Activated naive CD4-positive, alpha-beta T cell treated with anti-CD3 and anti-CD28 coated beads, Interleukin-2, amount 10 ng/mL, durations not matched to agents 7 days and 5 days (primary cell): ENCODE measurements around the gene PROKR2.

Experiments used
- CTCF ChIA-PET: fragments of 350-600 bp; sonication (Branson Sonifier 250); formaldehyde crosslinking; loops from one replicate; lab custom pipeline; 2021; ENCODE audit warnings: antibody characterized with exemption; lab: Charles Lee
- DNase-seq: peaks from one replicate; pipeline ENCODE4 v3.0.0-alpha.2; 2020
- H3K27ac Mint-ChIP-seq: one replicate; pipeline ENCODE4 v1.8.0; 2021; ENCODE audit warnings: mild to moderate bottlenecking, moderate library complexity, mixed read lengths
- H3K27me3 Mint-ChIP-seq: one replicate; pipeline ENCODE4 v1.8.0; 2021; ENCODE audit warnings: mild to moderate bottlenecking, mixed read lengths
- H3K36me3 Mint-ChIP-seq: one replicate; pipeline ENCODE4 v1.8.0; 2021; ENCODE audit warnings: mixed read lengths
- H3K4me1 Mint-ChIP-seq: one replicate; pipeline ENCODE4 v1.8.0; 2021; ENCODE audit warnings: mixed read lengths
- H3K4me3 Mint-ChIP-seq: one replicate; pipeline ENCODE4 v1.8.0; 2021; ENCODE audit warnings: mild to moderate bottlenecking, moderate library complexity, mixed read lengths
- H3K9me3 Mint-ChIP-seq: one replicate; pipeline ENCODE4 v1.8.0; 2021; ENCODE audit warnings: mixed read lengths

Gene PROKR2

GRCh38 chr20:5315807-5316187 lies 957 bp downstream of the PROKR2 start:
- no peaks in the 10 kb centered on the region for H3K9me3 Mint-ChIP-seq
- H3K4me3 Mint-ChIP-seq = no peak overlapping the region
- no peaks in the 10 kb centered on the region for H3K36me3 Mint-ChIP-seq
- DNase-seq = no peak
- no peak overlapping the region for H3K27ac Mint-ChIP-seq
- CTCF ChIA-PET = no interaction called here
- H3K27me3 Mint-ChIP-seq = peaks cover 65% of the 10 kb centered on the region
- H3K4me1 Mint-ChIP-seq = no peaks in the 10 kb centered on the region

GRCh38 chr20:5313916-5314315 lies 2.8 kb downstream of the PROKR2 start:
- Mint-ChIP-seq H3K27me3 (peaks cover 61% of the 10 kb centered on the region), H3K4me1 (no peaks in the 10 kb centered on the region), H3K9me3 (peaks cover 4% of the 10 kb centered on the region), H3K4me3 (no peak overlapping the region), H3K27ac (no peak overlapping the region), H3K36me3 (no peaks in the 10 kb centered on the region)
- CTCF ChIA-PET = no interaction called here
- DNase-seq = no peak

DNA sequence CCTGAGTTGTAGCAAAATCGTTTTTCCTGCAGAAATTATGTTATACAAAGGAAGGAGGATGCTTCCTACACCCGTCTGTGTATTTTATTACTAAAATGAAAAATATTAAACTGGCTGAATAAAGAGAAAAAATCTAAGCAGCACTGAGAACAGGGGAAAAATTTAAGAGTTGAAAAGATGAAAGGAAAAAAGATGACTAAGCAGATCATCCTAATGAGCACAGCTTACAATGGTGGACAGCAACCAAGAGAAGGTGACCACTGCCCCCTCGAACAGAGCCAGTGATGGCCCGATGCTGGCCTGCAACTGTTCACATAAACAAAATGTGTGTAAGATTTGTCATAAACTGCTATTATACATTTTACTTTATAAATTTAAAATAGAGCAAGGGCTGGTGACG lies 4.2 kb downstream of the PROKR2 start:
- Mint-ChIP-seq H3K4me3 (no peak overlapping the region), H3K27me3 (peaks cover 47% of the 10 kb centered on the region)
- DNase-seq = no peak

DNA sequence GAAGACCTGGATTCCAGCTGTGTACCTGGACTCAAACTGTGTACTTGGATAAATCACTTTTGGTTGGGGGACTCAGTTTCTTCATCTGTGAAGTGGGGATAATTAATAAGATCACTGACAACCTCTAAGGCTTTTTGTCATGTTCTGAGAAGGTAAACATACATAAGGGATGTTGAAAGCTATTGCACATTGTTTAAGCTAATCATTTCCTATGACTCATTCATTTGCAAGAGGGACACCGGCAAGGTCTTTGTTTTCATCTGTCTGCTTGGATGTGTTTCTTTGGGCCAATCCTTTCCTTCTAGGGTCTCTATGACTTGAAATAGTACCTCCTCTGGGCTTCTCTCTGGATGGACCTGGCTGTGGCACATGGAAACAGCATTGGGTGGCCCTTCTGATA lies 6.8 kb downstream of the PROKR2 start:
- Mint-ChIP-seq H3K9me3 (peaks cover 26% of the 10 kb centered on the region), H3K36me3 (no peaks in the 10 kb centered on the region), H3K4me3 (no peak overlapping the region), H3K27me3 (peaks cover 21% of the 10 kb centered on the region), H3K27ac (no peak overlapping the region), H3K4me1 (no peaks in the 10 kb centered on the region)
- DNase-seq = no peak
- CTCF ChIA-PET = no interaction called here

More for the DNA sequence above, 4.2 kb downstream of the PROKR2 start:
- no peaks in the 10 kb centered on the region for H3K4me1 Mint-ChIP-seq
- H3K36me3 Mint-ChIP-seq = no peaks in the 10 kb centered on the region
- H3K27ac Mint-ChIP-seq = no peak overlapping the region
- CTCF ChIA-PET = no interaction called here
- peaks cover 16% of the 10 kb centered on the region for H3K9me3 Mint-ChIP-seq

DNA sequence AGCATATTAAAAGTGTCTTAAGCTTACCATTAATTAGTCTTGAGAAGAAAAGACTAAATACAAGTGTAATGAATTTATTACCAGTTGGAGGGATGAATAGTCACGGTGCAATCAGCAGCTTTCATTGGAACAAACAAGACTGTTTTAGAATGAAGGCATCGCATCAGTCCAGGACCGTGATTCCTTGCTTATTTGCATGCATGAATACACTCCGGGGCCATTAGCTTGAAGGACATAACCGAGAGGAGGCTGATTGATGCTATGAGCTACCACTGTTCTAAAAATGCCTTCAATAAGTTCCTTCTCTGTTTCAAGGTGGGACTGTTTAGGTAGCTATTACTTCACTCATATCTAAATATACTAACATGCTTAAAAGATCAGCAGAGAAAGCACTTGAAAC lies 17.9 kb downstream of the PROKR2 start:
- H3K27me3 Mint-ChIP-seq = peaks cover 19% of the 10 kb centered on the region
- H3K27ac Mint-ChIP-seq = no peak overlapping the region
- no peak for DNase-seq
- H3K4me3 Mint-ChIP-seq = no peak overlapping the region
- no peaks in the 10 kb centered on the region for H3K4me1 Mint-ChIP-seq
- CTCF ChIA-PET = interaction anchor here (0.6 kb wide), 1 partner anchor 1095 kb away, joined by 4 read pairs; no protein-coding TSS in a partner anchor
- H3K36me3 Mint-ChIP-seq = no peaks in the 10 kb centered on the region
- no peaks in the 10 kb centered on the region for H3K9me3 Mint-ChIP-seq

DNA sequence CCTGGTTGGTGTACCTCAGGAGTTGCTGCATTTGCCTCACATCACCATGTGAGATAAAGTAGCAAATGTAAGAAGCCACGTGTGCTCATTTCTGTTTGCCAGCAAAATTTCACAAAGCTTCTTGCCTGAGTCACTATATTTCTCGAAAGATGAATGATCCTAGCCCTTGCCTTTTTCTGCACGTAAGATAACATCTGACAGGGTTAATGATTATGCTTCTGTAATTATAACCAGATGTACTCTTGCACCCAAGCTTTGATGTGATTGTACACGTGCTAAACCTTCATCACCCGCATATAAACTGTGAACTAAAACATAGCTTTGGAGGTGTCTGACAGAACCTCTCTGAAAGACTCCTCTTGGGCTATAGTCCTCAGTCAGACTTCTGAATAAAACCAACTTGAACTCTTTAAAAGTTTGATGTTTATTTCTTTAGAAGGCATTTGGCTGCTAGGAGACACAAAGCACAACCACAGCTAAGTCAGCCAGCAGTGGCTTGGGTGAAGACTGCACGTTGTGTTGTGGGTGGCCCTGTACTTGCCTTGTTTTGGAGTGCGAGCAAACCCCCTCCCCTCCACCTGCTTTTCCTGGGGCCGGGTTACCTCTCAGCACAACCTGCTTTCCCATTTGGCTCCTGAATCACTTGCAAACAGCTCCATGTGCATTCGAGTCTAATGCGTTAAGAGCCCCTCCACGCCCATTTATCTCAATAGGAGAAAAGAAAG lies 19.3 kb downstream of the PROKR2 start:
- H3K9me3 Mint-ChIP-seq = no peaks in the 10 kb centered on the region

DNA sequence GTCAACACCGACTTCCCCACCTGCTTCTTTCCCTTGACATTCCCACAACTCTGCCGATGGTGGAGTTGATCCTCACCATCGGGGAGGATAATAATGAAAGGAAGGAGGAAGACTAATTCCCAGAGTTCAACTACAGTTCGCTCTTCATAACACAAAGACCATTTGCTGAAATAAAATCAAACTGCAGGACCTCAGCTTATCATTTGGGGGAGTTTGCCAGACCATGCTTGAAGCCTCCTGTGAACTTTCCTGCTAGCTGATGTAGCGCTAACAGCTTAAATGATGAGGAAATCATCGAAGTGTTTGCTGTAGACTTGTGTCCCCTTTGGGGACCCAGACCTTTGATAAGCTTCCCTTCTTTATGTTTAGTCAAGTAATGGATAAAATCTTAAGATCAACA lies 26.2 kb downstream of the PROKR2 start:
- H3K4me3 Mint-ChIP-seq = no peak overlapping the region
- DNase-seq = no peak
- peaks cover 9% of the 10 kb centered on the region for H3K27me3 Mint-ChIP-seq
- H3K36me3 Mint-ChIP-seq = no peaks in the 10 kb centered on the region
- CTCF ChIA-PET = no interaction called here
- no peaks in the 10 kb centered on the region for H3K9me3 Mint-ChIP-seq
- H3K4me1 Mint-ChIP-seq = no peaks in the 10 kb centered on the region
- no peak overlapping the region for H3K27ac Mint-ChIP-seq

More for the DNA sequence above, 19.3 kb downstream of the PROKR2 start:
- no peak for DNase-seq
- H3K27ac Mint-ChIP-seq = no peak overlapping the region
- no peaks in the 10 kb centered on the region for H3K36me3 Mint-ChIP-seq
- CTCF ChIA-PET = no interaction called here
- H3K27me3 Mint-ChIP-seq = peaks cover 19% of the 10 kb centered on the region
- no peak overlapping the region for H3K4me3 Mint-ChIP-seq
- H3K4me1 Mint-ChIP-seq = no peaks in the 10 kb centered on the region

DNA sequence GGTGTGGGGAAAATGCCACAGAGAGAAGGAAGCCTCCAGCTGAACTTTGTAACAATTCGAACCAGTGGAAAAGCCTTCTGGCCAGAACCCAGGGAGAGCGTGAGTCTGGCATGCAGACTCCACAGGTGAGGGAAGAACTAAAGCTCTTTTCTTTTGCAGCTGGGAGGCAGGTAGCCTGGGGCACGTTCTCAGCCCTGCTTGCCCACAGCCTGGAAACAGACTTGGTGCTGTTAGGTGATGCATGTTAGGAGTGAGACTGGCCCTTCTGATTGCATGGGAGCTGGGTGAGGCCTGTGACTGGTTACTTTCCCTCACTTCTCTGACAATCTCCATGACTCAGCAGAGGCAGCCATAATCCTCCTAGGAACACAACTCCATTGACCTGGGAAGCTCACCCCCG lies 34.2 kb downstream of the PROKR2 start:
- peaks cover 25% of the 10 kb centered on the region for H3K27me3 Mint-ChIP-seq
- H3K4me3 Mint-ChIP-seq = no peak overlapping the region
- H3K4me1 Mint-ChIP-seq = no peaks in the 10 kb centered on the region
- H3K27ac Mint-ChIP-seq = no peak overlapping the region
- CTCF ChIA-PET = no interaction called here
- DNase-seq = no peak
- no peaks in the 10 kb centered on the region for H3K36me3 Mint-ChIP-seq
- H3K9me3 Mint-ChIP-seq = no peaks in the 10 kb centered on the region

GRCh38 chr20:5279661-5280060 lies 37.1 kb downstream of the PROKR2 start:
- H3K27ac Mint-ChIP-seq = no peak overlapping the region

DNA sequence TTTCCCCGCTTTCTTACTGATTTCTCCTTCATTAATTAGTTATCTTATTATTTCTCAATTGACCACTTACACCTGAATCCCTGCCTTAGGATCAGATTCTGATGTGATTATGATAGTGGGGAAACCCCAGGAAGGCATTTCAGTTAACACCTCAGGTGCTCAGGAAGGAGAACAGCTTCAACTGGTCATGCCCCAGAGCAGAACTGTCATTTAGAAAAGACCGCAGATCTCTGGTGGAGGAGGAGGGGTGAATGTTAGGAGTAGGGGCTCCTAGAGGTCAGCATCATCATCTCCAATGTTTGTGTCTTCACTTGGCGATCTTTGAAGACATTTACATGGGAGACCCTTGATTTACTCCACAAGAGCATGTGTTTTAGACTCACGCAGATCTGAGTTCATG lies 44.5 kb downstream of the PROKR2 start:
- CTCF ChIA-PET = no interaction called here
- no peak for DNase-seq

More at GRCh38 chr20:5279661-5280060, 37.1 kb downstream of the PROKR2 start:
- H3K4me3 Mint-ChIP-seq = no peak overlapping the region
- no peak for DNase-seq
- no peaks in the 10 kb centered on the region for H3K4me1 Mint-ChIP-seq
- H3K9me3 Mint-ChIP-seq = no peaks in the 10 kb centered on the region
- no peaks in the 10 kb centered on the region for H3K36me3 Mint-ChIP-seq
- CTCF ChIA-PET = no interaction called here
- peaks cover 24% of the 10 kb centered on the region for H3K27me3 Mint-ChIP-seq

GRCh38 chr20:5270603-5271002 lies 46.2 kb downstream of the PROKR2 start:
- H3K27me3 Mint-ChIP-seq = peaks cover 29% of the 10 kb centered on the region
- no peak overlapping the region for H3K27ac Mint-ChIP-seq
- CTCF ChIA-PET = no interaction called here
- no peak overlapping the region for H3K4me3 Mint-ChIP-seq
- H3K4me1 Mint-ChIP-seq = no peaks in the 10 kb centered on the region
- no peaks in the 10 kb centered on the region for H3K36me3 Mint-ChIP-seq
- DNase-seq = no peak
- no peaks in the 10 kb centered on the region for H3K9me3 Mint-ChIP-seq

More for the DNA sequence above, 44.5 kb downstream of the PROKR2 start:
- peaks cover 19% of the 10 kb centered on the region for H3K27me3 Mint-ChIP-seq
- no peaks in the 10 kb centered on the region for H3K36me3 Mint-ChIP-seq
- no peaks in the 10 kb centered on the region for H3K9me3 Mint-ChIP-seq
- no peaks in the 10 kb centered on the region for H3K4me1 Mint-ChIP-seq
- no peak overlapping the region for H3K4me3 Mint-ChIP-seq
- H3K27ac Mint-ChIP-seq = no peak overlapping the region

DNA sequence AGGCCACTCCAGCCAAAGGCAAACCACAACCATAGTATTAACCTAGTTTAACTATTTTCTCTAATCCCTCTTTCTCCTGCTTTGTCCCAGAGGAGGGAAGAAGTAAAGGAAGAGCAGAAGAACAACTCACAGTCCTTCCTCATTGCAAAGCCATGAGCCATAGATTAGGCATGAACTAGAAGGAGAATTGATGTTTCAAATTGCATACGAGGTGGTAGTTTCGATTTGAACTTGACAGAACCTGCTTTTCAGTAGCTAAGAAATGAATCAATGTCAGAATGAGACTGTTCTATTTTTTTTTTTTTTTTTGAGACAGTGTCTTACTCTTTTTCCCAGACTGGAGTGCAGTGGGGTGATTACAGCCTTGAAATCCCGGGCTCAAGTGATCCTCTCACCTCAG lies 48.3 kb downstream of the PROKR2 start:
- H3K9me3 Mint-ChIP-seq = no peaks in the 10 kb centered on the region
- CTCF ChIA-PET = no interaction called here
- H3K4me3 Mint-ChIP-seq = no peak overlapping the region
- H3K36me3 Mint-ChIP-seq = no peaks in the 10 kb centered on the region
- no peak for DNase-seq
- no peaks in the 10 kb centered on the region for H3K4me1 Mint-ChIP-seq
- H3K27me3 Mint-ChIP-seq = peaks cover 21% of the 10 kb centered on the region
- no peak overlapping the region for H3K27ac Mint-ChIP-seq

GRCh38 chr20:5267092-5267491 lies 49.7 kb downstream of the PROKR2 start:
- Mint-ChIP-seq H3K9me3 (no peaks in the 10 kb centered on the region), H3K27ac (no peak overlapping the region), H3K4me1 (no peaks in the 10 kb centered on the region), H3K4me3 (no peak overlapping the region), H3K36me3 (no peaks in the 10 kb centered on the region), H3K27me3 (peaks cover 20% of the 10 kb centered on the region)
- no peak for DNase-seq
- CTCF ChIA-PET = no interaction called here
